Measurements from ENCODE around the gene AEN.

AEN gene

GRCh38 chr15:88654430-88655102 is 33.4 kb downstream of the AEN start:
- no peak for TF ChIP-seq CTCF (IDR thresholded peaks at IDR 0.05; ENCODE audit: low read depth, low read length, missing control alignments)

GRCh38 chr15:88655103-88655553 is 34.0 kb downstream of the AEN start:
- no peak overlapping the region for H3K4me3 ChIP-seq (ENCODE audit: low read depth, low read length)
- TF ChIP-seq CTCF (IDR thresholded peaks at IDR 0.05; ENCODE audit: low read depth, low read length, missing control alignments) = no peak
- DNase-seq (ENCODE audit: low read depth) = no peak

More at GRCh38 chr15:88654430-88655102, 33.4 kb downstream of the AEN start:
- DNase-seq (ENCODE audit: low read depth) = no peak
- H3K4me3 ChIP-seq (ENCODE audit: low read depth, low read length) = no peak overlapping the region

- no peak for DNase-seq (ENCODE audit: low read depth)
- peak; percentile 5 for TF ChIP-seq CTCF (IDR thresholded peaks at IDR 0.05; ENCODE audit: low read depth, low read length, missing control alignments)
- H3K4me3 ChIP-seq (ENCODE audit: low read depth, low read length) = no peak overlapping the region
Measured at GRCh38 chr15:88655800-88656488, 34.8 kb downstream of the AEN start.

- TF ChIP-seq CTCF (IDR thresholded peaks at IDR 0.05; ENCODE audit: low read depth, low read length, missing control alignments) = no peak
- H3K4me3 ChIP-seq (ENCODE audit: low read depth, low read length) = no peak overlapping the region
- DNase-seq (ENCODE audit: low read depth) = peak; percentile 80
Measured at GRCh38 chr15:88656760-88657221, 35.7 kb downstream of the AEN start.

- no peak for DNase-seq (ENCODE audit: low read depth)
- peak; percentile 61 for TF ChIP-seq CTCF (IDR thresholded peaks at IDR 0.05; ENCODE audit: low read depth, low read length, missing control alignments)
- no peak overlapping the region for H3K4me3 ChIP-seq (ENCODE audit: low read depth, low read length)
Measured at GRCh38 chr15:88657326-88658069, 36.4 kb downstream of the AEN start.

GRCh38 chr15:88658070-88658965 is 37.2 kb downstream of the AEN start:
- TF ChIP-seq CTCF (IDR thresholded peaks at IDR 0.05; ENCODE audit: low read depth, low read length, missing control alignments) = no peak
- no peak overlapping the region for H3K4me3 ChIP-seq (ENCODE audit: low read depth, low read length)
- DNase-seq (ENCODE audit: low read depth) = no peak

Measured in GM12864 (cell line).